HEK293 (cell line): ENCODE measurements around the gene NCOA7.

Experiments used
- CTCF ChIP-seq: fragments of 450-650 bp; formaldehyde crosslinking; IDR thresholded peaks from 2 replicates; pipeline ENCODE4 v1.5.1; 2016; ENCODE audit warnings: missing biosample characterization, missing genetic modification characterization
- REST ChIP-seq: fragments of 450-650 bp; formaldehyde crosslinking; IDR thresholded peaks from 2 replicates; pipeline ENCODE4 v1.5.1; 2016; ENCODE audit warnings: missing biosample characterization, missing genetic modification characterization
- TCF7L2 ChIP-seq: IDR thresholded peaks from 2 replicates; pipeline ENCODE4 v1.6.1; 2011; ENCODE audit warnings: low read depth, mild to moderate bottlenecking, inconsistent platforms, low read length, moderate library complexity, borderline replicate concordance
- ZBTB7A ChIP-seq: fragments of 450-650 bp; formaldehyde crosslinking; IDR thresholded peaks from 2 replicates; pipeline ENCODE4 v1.5.1; 2016; ENCODE audit warnings: low read depth, missing biosample characterization, missing genetic modification characterization
- ZNF146 ChIP-seq: fragments of 450-650 bp; formaldehyde crosslinking; IDR thresholded peaks from 2 replicates; pipeline ENCODE4 v1.5.1; 2016; ENCODE audit warnings: missing biosample characterization, missing genetic modification characterization
- ZNF202 ChIP-seq: fragments of 450-650 bp; formaldehyde crosslinking; IDR thresholded peaks from 2 replicates; pipeline ENCODE4 v1.5.1; 2016; ENCODE audit warnings: missing biosample characterization, missing genetic modification characterization, borderline replicate concordance
- ZNF645 ChIP-seq: fragments of 450-650 bp; formaldehyde crosslinking; IDR thresholded peaks from 2 replicates; pipeline ENCODE4; 2016; ENCODE audit warnings: missing biosample characterization, missing genetic modification characterization
- ZSCAN30 ChIP-seq: fragments of 450-650 bp; IDR thresholded peaks from 2 replicates; pipeline ENCODE4 v1.5.1; 2018; ENCODE audit warnings: missing biosample characterization, mild to moderate bottlenecking, missing genetic modification characterization, moderate library complexity
- TF ChIP-seq, protein P1 (sequence below): fragments of 450-650 bp; formaldehyde crosslinking; IDR thresholded peaks from 2 replicates; pipeline ENCODE4 v1.5.1; 2016; ENCODE audit warnings: missing biosample characterization, missing genetic modification characterization, borderline replicate concordance

DNA sequence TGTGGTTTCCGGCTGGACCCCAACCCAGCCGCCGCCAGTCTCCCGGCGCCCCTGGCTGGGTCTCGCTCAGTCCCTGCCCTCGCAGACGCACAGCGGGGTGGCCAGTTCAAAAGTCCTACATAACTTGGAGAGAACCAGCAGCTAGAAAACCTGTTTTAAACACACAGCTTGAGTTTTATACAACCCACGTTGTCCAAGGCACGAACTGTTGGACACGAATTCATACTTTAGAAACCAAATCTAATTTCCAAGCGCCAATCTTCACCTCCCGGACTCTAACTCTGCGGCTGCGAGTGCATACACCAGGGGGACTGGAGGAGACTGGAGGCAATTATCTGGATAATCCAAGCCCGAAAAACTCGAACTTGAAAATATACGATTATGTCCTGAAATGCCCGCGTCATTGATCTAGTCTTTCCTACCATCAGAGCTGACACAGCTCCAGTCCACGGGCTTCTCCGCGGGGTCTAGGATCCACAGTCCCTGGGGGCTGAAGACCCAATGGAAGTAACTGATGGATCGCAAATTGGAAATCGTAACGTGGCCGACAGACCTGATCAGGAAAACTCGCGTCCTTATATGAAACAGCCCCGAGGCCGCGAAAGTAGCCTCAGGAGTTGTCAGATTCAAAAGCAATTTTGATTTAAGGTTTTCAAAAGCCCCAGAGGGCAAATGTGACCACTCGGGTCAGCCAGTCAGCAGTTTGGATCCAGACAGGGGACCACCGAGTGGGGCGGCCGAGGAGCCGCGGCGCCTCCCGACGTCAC is 42.2 kb upstream of the NCOA7 start:
- TF ChIP-seq, protein P1, sequence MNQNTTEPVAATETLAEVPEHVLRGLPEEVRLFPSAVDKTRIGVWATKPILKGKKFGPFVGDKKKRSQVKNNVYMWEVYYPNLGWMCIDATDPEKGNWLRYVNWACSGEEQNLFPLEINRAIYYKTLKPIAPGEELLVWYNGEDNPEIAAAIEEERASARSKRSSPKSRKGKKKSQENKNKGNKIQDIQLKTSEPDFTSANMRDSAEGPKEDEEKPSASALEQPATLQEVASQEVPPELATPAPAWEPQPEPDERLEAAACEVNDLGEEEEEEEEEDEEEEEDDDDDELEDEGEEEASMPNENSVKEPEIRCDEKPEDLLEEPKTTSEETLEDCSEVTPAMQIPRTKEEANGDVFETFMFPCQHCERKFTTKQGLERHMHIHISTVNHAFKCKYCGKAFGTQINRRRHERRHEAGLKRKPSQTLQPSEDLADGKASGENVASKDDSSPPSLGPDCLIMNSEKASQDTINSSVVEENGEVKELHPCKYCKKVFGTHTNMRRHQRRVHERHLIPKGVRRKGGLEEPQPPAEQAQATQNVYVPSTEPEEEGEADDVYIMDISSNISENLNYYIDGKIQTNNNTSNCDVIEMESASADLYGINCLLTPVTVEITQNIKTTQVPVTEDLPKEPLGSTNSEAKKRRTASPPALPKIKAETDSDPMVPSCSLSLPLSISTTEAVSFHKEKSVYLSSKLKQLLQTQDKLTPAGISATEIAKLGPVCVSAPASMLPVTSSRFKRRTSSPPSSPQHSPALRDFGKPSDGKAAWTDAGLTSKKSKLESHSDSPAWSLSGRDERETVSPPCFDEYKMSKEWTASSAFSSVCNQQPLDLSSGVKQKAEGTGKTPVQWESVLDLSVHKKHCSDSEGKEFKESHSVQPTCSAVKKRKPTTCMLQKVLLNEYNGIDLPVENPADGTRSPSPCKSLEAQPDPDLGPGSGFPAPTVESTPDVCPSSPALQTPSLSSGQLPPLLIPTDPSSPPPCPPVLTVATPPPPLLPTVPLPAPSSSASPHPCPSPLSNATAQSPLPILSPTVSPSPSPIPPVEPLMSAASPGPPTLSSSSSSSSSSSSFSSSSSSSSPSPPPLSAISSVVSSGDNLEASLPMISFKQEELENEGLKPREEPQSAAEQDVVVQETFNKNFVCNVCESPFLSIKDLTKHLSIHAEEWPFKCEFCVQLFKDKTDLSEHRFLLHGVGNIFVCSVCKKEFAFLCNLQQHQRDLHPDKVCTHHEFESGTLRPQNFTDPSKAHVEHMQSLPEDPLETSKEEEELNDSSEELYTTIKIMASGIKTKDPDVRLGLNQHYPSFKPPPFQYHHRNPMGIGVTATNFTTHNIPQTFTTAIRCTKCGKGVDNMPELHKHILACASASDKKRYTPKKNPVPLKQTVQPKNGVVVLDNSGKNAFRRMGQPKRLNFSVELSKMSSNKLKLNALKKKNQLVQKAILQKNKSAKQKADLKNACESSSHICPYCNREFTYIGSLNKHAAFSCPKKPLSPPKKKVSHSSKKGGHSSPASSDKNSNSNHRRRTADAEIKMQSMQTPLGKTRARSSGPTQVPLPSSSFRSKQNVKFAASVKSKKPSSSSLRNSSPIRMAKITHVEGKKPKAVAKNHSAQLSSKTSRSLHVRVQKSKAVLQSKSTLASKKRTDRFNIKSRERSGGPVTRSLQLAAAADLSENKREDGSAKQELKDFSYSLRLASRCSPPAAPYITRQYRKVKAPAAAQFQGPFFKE = no peak
- TF ChIP-seq ZBTB7A (tag by site-specific recombination) (no peak), CTCF (tag by site-specific recombination) (no peak; the same call in 1 of the 2 replicates), REST (tag by site-specific recombination) (no peak), ZNF202 (no peak), ZNF645 (tag by site-specific recombination) (no peak), ZSCAN30 (no peak), TCF7L2 (no peak), ZNF146 (tag by site-specific recombination) (no peak)
